PC-3 (cell line): ENCODE measurements around the gene BAHD1. TPM values are rescaled to one million over a fixed set of nuclear protein-coding genes. Genes with fewer than 3 reads are reported as not detected.

Experiments
- ATAC-seq: fragments of 200-7000 bp; cut with Tn5 transposase; 2 replicates; pipeline ENCODE4 v1.9.1; 2020; ENCODE audit warnings: mild to moderate bottlenecking, moderate library complexity
- Bru-seq: library from RNA; stranded (reverse); fragments of 400-500 nt; gene quantifications from one replicate; lab custom pipeline; 2021; lab: Mats Ljungman, UMichigan
- BruChase-seq, 2 experiments: library from RNA; stranded (reverse); fragments of 400-500 nt; gene quantifications; one replicate each; lab custom pipeline; 2021; lab: Mats Ljungman, UMichigan
- BruUV-seq: library from RNA; stranded (reverse); fragments of 400-500 nt; replicated peaks from 2 replicates; lab custom pipeline; 2021; lab: Mats Ljungman, UMichigan
- CTCF ChIA-PET: fragments of 300-600 bp; sonication (Branson Sonifier 250); formaldehyde crosslinking; loops from one replicate; lab custom pipeline; 2022; ENCODE audit warnings: antibody characterized with exemption; lab: Charles Lee
- POLR2A ChIA-PET: fragments of 300-600 bp; sonication (Branson Sonifier 250); formaldehyde crosslinking; loops from one replicate; lab custom pipeline; 2022; ENCODE audit warnings: antibody characterized with exemption; ENCODE audit not compliant: unreplicated experiment; lab: Charles Lee
- DNase-seq: peaks from one replicate; pipeline ENCODE4 v3.0.0-alpha.2; 2015
- H2AFZ ChIP-seq: fragments of 300-600 bp; sonication (generic); 2 replicates; pipeline ENCODE4 v1.6.0; 2016; ENCODE audit warnings: antibody characterized with exemption, low read length
- H3F3A ChIP-seq: fragments of 300-600 bp; sonication (generic); one replicate; pipeline ENCODE4 v1.6.0; 2017; ENCODE audit warnings: antibody characterized with exemption, low read length, control low read depth, mild to moderate bottlenecking; ENCODE audit not compliant: unreplicated experiment
- H3K27ac ChIP-seq: fragments of 300-600 bp; sonication (generic); 2 replicates; pipeline ENCODE4 v1.5.1; 2016; ENCODE audit warnings: mild to moderate bottlenecking, low read length
- H3K27me3 ChIP-seq: fragments of 300-600 bp; sonication (generic); 2 replicates; pipeline ENCODE4 v1.6.1; 2016; ENCODE audit warnings: low read length, mixed read lengths
- H3K36me3 ChIP-seq: fragments of 300-600 bp; sonication (generic); 2 replicates; pipeline ENCODE4 v1.6.1; 2016; ENCODE audit warnings: low read depth, mixed run types, low read length, mixed read lengths
- H3K4me1 ChIP-seq: fragments of 300-600 bp; sonication (generic); 2 replicates; pipeline ENCODE4 v1.5.1; 2016; ENCODE audit warnings: low read length; ENCODE audit not compliant: insufficient read depth
- H3K4me2 ChIP-seq: fragments of 300-600 bp; sonication (generic); 2 replicates; pipeline ENCODE4 v1.6.0; 2016; ENCODE audit warnings: low read length
- H3K4me3 ChIP-seq: fragments of 300-600 bp; sonication (generic); 2 replicates; pipeline ENCODE4 v1.5.1; 2016; ENCODE audit warnings: mild to moderate bottlenecking, low read length, mixed read lengths
- H3K79me2 ChIP-seq: fragments of 300-600 bp; sonication (generic); 2 replicates; pipeline ENCODE4 v1.6.1; 2017; ENCODE audit warnings: low read length, mixed read lengths
- H3K9ac ChIP-seq: fragments of 300-600 bp; sonication (generic); 2 replicates; pipeline ENCODE4 v1.6.0; 2016; ENCODE audit warnings: mild to moderate bottlenecking, low read length
- H3K9me2 ChIP-seq: fragments of 300-600 bp; sonication (generic); replicated peaks from 2 replicates; pipeline ENCODE4 v1.6.1; 2016; ENCODE audit warnings: mixed run types, low read length, mixed read lengths
- H3K9me3 ChIP-seq: fragments of 300-600 bp; sonication (generic); 2 replicates; pipeline ENCODE4 v1.6.1; 2016; ENCODE audit warnings: low read length, mixed read lengths
- H4K20me1 ChIP-seq: fragments of 300-600 bp; sonication (generic); 2 replicates; pipeline ENCODE4 v1.6.1; 2016; ENCODE audit warnings: low read length, mixed read lengths
- EZH2 ChIP-seq: fragments of 300-600 bp; sonication (generic); IDR thresholded peaks from one replicate; pipeline ENCODE4 v1.6.1; 2017; ENCODE audit warnings: antibody characterized with exemption, mild to moderate bottlenecking, low read length; ENCODE audit not compliant: unreplicated experiment
- EZH2phosphoT487 ChIP-seq: fragments of 300-600 bp; sonication (generic); IDR thresholded peaks from 2 replicates; pipeline ENCODE4 v1.6.1; 2018; ENCODE audit warnings: mild to moderate bottlenecking, antibody characterized with exemption, low read length, borderline replicate concordance
- intact Hi-C: fragments of 100-400 bp; cut with micrococcal nuclease; formaldehyde crosslinking; loops from 2 replicates; pipeline ENCODE4 v1.9.0; 2023
- long read RNA-seq: library from polyadenylated mRNA; unstranded; transcript quantifications from one replicate; pipeline ENCODE4 v2.0.0, GENCODE V29; 2021; ENCODE audit not compliant: unreplicated experiment
- total RNA-seq: library from RNA; depleted of rRNA; stranded (reverse); fragments of >200 nt; gene quantifications from 2 replicates; pipeline ENCODE4 v1.2.3, GENCODE V29; 2014; rRNA removed
- TF ChIP-seq, protein P1 (sequence below): fragments of 300-600 bp; sonication (generic); conservative IDR thresholded peaks from 2 replicates; pipeline ENCODE4 v1.5.1; 2017; ENCODE audit warnings: antibody characterized with exemption, low read depth, mild to moderate bottlenecking, low read length

Gene BAHD1
- total RNA-seq (18.8 and 19.9 TPM in 2 replicates), Bru-seq, nascent RNA (percentile 70 among the genes with signal in this experiment), BruChase-seq, experiment 1, labeled RNA remaining after a 6-hour chase (percentile 78 among the genes with signal in this experiment), BruChase-seq, experiment 2, labeled RNA remaining after a 2-hour chase (percentile 78 among the genes with signal in this experiment)
- long read RNA-seq, full-length matches to known transcripts, result 17 of 68 reads
- long read RNA-seq, partial matches to known transcripts, result 28 of 68 reads
- long read RNA-seq, other reads (novel, unspliced or antisense), result 23 of 68 reads

DNA sequence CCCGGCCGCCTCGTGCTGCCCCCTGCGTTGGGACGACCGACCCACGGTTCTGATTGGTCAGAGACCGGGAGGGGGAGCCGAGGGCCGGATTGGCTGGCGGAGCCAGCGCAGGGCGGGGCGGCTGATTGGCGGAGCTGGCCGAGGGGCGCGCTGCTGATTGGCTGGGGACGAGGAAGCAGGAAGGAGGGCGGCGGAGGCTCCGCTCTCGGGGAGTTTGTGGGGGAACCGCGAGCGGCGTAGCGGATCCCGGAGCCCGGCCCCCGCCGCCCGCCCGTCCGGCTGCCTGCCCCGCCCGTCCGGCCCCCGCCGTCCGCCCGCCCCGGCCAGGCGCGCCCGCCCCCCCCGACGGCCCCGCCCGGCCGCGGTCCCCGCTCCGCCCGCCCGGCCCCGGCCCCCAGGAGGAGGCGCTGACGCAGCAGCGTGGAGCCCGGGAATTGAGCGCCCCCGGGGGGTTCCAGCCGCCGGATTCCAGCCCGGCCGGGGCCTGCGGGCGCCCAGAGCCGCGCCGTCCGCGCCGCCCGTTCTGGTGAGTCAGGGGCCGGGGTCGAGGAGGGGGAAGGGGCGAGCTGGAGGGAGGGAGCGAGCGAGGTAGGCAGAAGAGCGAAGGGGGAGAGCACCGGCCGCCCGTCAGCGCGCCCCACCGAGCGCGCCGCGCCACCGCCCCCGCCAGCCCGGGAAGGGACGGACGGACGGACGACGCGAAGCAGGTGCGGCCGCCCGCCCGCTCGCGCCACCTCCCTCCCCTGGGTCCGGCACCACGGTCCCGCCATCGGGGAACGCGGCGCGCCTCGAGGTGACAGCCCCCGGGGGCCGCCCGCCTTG is at the start of gene BAHD1:
Gene BAHD1, plus strand, starts transcription at position 211 of the 822 bp plus-strand sequence. CDS start 17,512 bp downstream, outside the sequence.
- H3K9me3 ChIP-seq, result no peaks in the 10 kb centered on the region
- no peak within 1 kb of the TSS for H3K27ac ChIP-seq
- peak within 1 kb of the TSS; percentile 75 for H2AFZ ChIP-seq
- H3K9me2 ChIP-seq, result no peaks in the 10 kb centered on the region
- peak within 1 kb of the TSS; percentile 86 for H3K4me3 ChIP-seq
- BruUV-seq, result no TSS peak
- peak; percentile 95 for DNase-seq
- H3K4me1 ChIP-seq, result peaks cover 39% of the 10 kb centered on the region
- TF ChIP-seq EZH2phosphoT487 (no peak), EZH2 (no peak)
- H3K9ac ChIP-seq, result peak within 1 kb of the TSS; percentile 59
- peaks cover 44% of the 10 kb centered on the region for H3K79me2 ChIP-seq
- no peaks in the 10 kb centered on the region for H3F3A ChIP-seq
- peaks cover 31% of the 10 kb centered on the region for H4K20me1 ChIP-seq
- ChIA-PET POLR2A (no interaction called here), CTCF (interaction anchor here (0.7 to 1.2 kb wide), 4 partner anchors 66 to 336 kb away, joined by 3 to 8 read pairs (median 4); partner anchors contain the start of genes CCDC32 and RPUSD2)
- H3K36me3 ChIP-seq, result no peaks in the 10 kb centered on the region
- peak within 1 kb of the TSS; percentile 99 for H3K4me2 ChIP-seq
- ATAC-seq, result peak; percentile 82
- intact Hi-C loops, result loop anchor here (2.0 to 5.0 kb wide), 3 partner anchors 30 to 99 kb away; partner anchors contain the start of genes CCDC9B and CHST14
- H3K27me3 ChIP-seq, result no peaks in the 10 kb centered on the region

DNA sequence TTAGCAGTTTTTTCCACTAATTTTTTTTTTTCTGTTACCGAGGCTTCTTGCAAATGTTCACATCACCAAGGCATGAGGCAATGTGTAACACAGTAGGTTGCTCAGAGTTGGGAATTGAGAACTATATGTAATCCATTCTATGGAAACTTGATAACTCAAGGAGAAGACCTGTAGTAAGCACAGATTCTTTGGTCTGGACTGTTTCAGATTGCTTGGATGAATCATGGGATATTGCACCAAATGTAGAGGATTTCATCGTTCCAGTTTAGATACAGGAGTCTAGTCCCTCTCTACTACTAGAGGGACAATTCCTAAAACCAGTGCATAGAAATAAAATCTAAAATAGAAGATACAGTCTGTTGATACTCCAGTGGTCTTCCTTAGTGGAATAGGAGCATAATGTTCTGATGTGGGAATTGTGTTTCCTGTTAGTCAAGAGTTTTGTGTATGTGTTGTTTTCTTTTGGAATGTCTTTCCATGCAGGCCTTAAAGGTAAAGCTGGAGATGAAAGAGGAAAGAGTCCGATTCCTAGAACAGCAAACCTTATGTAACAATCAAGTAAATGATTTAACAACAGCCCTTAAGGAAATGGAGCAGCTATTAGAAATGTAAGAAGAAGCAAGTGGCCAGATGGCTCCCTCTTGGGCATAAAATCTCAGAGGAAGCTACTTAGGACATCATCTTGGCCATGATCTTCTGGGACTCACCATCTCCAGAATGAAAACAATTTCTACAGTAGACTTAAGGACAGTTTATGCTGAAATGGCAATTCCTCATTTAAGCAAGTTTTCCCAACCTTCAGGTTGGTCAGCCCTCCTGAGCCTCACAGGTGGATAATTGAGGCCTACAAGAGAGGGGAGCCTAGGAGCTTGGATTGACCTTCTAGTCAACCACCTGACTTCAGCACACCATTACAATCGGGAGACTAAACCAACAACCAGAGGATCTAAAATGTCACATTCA is 47.5 kb upstream of the BAHD1 start:
- Histone ChIP-seq H4K20me1 (no peaks in the 10 kb centered on the region), H3F3A (no peaks in the 10 kb centered on the region), H3K79me2 (no peaks in the 10 kb centered on the region), H3K36me3 (peaks cover 47% of the 10 kb centered on the region), H3K27me3 (no peaks in the 10 kb centered on the region), H3K9ac (no peak overlapping the region), H3K9me3 (no peaks in the 10 kb centered on the region), H3K4me1 (no peaks in the 10 kb centered on the region), H3K9me2 (no peaks in the 10 kb centered on the region), H3K27ac (no peak overlapping the region), H3K4me3 (no peak overlapping the region), H3K4me2 (no peak overlapping the region), H2AFZ (no peak overlapping the region)
- ATAC-seq (no peak), DNase-seq (no peak)
- no peak for TF ChIP-seq EZH2phosphoT487
- no peak for TF ChIP-seq EZH2
- TF ChIP-seq, protein P1, sequence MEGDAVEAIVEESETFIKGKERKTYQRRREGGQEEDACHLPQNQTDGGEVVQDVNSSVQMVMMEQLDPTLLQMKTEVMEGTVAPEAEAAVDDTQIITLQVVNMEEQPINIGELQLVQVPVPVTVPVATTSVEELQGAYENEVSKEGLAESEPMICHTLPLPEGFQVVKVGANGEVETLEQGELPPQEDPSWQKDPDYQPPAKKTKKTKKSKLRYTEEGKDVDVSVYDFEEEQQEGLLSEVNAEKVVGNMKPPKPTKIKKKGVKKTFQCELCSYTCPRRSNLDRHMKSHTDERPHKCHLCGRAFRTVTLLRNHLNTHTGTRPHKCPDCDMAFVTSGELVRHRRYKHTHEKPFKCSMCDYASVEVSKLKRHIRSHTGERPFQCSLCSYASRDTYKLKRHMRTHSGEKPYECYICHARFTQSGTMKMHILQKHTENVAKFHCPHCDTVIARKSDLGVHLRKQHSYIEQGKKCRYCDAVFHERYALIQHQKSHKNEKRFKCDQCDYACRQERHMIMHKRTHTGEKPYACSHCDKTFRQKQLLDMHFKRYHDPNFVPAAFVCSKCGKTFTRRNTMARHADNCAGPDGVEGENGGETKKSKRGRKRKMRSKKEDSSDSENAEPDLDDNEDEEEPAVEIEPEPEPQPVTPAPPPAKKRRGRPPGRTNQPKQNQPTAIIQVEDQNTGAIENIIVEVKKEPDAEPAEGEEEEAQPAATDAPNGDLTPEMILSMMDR, result no peak
- BruUV-seq, result TSS peak; percentile 43
- ChIA-PET POLR2A (no interaction called here), CTCF (no interaction called here)
- intact Hi-C loops, result no loop called here
